Upper lobe of right lung (tissue), 1 donor: ENCODE measurements around the gene BCL11B. TPM values are rescaled to one million over a fixed set of nuclear protein-coding genes. Genes with fewer than 3 reads are reported as not detected.

ENCODE experiments used
- ATAC-seq: fragments of 200-7000 bp; cut with Tn5 transposase; one replicate; pipeline ENCODE4 v1.9.1; 2020; ENCODE audit warnings: mild to moderate bottlenecking, moderate library complexity
- DNase-seq: peaks from one replicate; pipeline ENCODE4 v3.0.0-alpha.2; 2020
- H3K27ac ChIP-seq: fragments of 200-600 bp; one replicate; pipeline ENCODE4 v1.8.0; 2022
- H3K27me3 ChIP-seq: fragments of 200-600 bp; one replicate; pipeline ENCODE4 v1.8.0; 2022; ENCODE audit warnings: mild to moderate bottlenecking
- H3K36me3 ChIP-seq: fragments of 200-600 bp; one replicate; pipeline ENCODE4 v1.8.0; 2022
- H3K4me1 ChIP-seq: fragments of 200-600 bp; one replicate; pipeline ENCODE4 v1.8.0; 2022
- H3K4me3 ChIP-seq: fragments of 200-600 bp; one replicate; pipeline ENCODE4 v1.8.0; 2022; ENCODE audit warnings: mild to moderate bottlenecking
- H3K9me3 ChIP-seq: fragments of 200-600 bp; one replicate; pipeline ENCODE4 v1.8.0; 2022
- CTCF ChIP-seq: fragments of 200-600 bp; IDR thresholded peaks from one replicate; pipeline ENCODE4 v1.8.0; 2022; ENCODE audit warnings: antibody characterized with exemption
- intact Hi-C: fragments of 100-400 bp; cut with DNase I; formaldehyde crosslinking; loops from one replicate; pipeline ENCODE4 v1.11.0; 2022
- total RNA-seq: library from RNA; stranded (reverse); fragmentation: NEBNext Ultra II Directional; extraction: Animal tissue kit (Norgen Biotek cat#: 25700); gene quantifications from one replicate; pipeline ENCODE4 v1.2.1, GENCODE V29; 2021
- donor health status: DM: no; HTN: yes; CAD: no; lungs with severe emphysema.

The BCL11B gene
- total RNA-seq, 1 donor from 2014 or later: 2.4 TPM

- Histone ChIP-seq H3K9me3 (no peaks in the 10 kb centered on the region), H3K27me3 (no peaks in the 10 kb centered on the region), H3K4me1 (no peaks in the 10 kb centered on the region), H3K4me3 (no peak overlapping the region), H3K36me3 (no peaks in the 10 kb centered on the region), H3K27ac (no peak overlapping the region)
- no peak for TF ChIP-seq CTCF
- ATAC-seq (no peak), DNase-seq (no peak)
- intact Hi-C loops: no loop called here
Observed at GRCh38 chr14:99318091-99318958, 46.3 kb upstream of the BCL11B start.

DNA sequence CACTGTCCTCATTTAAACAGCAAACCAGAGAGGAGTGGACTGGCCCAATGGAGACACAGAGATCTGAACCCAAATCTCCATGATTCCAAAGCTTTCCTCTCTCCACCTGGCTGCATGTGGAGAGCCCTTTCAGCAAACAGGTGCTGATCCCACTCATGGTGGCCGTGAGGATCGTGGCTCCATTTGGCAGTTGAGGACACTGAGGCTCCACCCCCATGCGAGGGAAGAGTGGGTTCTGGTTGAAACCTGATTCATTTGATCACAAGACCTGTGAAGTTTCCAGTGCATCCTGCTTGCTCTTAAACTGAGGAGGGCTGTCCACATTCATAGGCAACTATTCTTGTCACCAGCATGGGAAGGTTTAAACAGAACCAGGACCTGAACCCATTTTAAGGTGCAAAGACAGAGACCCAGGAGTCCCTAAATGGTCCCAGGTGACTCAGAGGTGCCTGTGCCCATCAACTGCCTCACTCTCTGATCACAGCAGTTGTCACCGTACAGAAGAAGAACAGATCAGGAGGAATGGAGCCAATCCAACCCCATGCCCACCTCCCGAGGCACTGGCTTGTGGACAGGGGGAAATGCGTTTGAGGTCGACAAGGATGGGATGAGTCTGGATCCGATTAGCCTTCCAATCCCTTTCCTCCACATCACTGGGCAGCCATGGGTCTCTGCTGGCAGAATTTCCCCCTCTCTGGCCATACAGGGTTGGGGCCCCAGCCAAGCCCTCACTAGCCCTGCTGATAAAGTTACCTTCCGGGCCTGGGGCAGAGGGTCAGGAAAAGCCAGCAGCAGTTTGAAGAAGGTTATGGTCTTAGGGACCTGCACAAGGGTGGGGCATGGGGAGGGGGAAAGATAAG, 45.5 kb upstream of the BCL11B start:
- DNase-seq (no peak), ATAC-seq (no peak)
- no peak for TF ChIP-seq CTCF
- Histone ChIP-seq H3K36me3 (no peaks in the 10 kb centered on the region), H3K4me1 (no peaks in the 10 kb centered on the region), H3K27ac (no peak overlapping the region), H3K4me3 (no peak overlapping the region), H3K9me3 (no peaks in the 10 kb centered on the region), H3K27me3 (no peaks in the 10 kb centered on the region)
- intact Hi-C loops: no loop called here

- no peaks in the 10 kb centered on the region for H3K36me3 ChIP-seq
- intact Hi-C loops: no loop called here
- TF ChIP-seq CTCF: no peak
- no peak overlapping the region for H3K4me3 ChIP-seq
- H3K27me3 ChIP-seq: no peaks in the 10 kb centered on the region
- no peak for DNase-seq
- no peaks in the 10 kb centered on the region for H3K9me3 ChIP-seq
- no peak for ATAC-seq
- H3K4me1 ChIP-seq: no peaks in the 10 kb centered on the region
- H3K27ac ChIP-seq: no peak overlapping the region
Observed at GRCh38 chr14:99316281-99317163, 44.5 kb upstream of the BCL11B start.

GRCh38 chr14:99315197-99315596, 43.2 kb upstream of the BCL11B start:
- Histone ChIP-seq H3K27me3 (no peaks in the 10 kb centered on the region), H3K36me3 (no peaks in the 10 kb centered on the region), H3K27ac (no peak overlapping the region), H3K4me1 (no peaks in the 10 kb centered on the region), H3K4me3 (no peak overlapping the region), H3K9me3 (no peaks in the 10 kb centered on the region)
- TF ChIP-seq CTCF: no peak
- ATAC-seq: no peak
- DNase-seq: no peak
- intact Hi-C loops: no loop called here

DNA sequence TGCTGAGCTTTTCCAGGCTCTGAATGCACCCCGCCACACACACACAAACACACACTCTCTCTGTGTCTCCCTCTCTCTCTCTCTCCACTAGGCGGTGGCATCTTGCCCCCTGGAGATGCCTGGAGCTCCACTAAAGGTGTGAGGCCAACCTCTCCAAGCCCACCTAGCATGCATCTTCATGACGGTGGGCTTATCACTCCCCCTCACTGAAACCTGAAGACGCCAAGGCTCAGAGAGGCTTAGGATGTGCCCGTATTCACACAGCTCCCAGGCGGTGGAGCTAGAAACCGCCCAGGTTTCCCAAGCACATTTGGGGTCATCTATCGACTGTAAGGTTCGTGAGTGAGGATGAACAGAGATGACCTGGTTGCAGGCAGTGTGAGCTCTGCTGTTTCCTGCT, 42.6 kb upstream of the BCL11B start:
- intact Hi-C loops: no loop called here

More for the DNA sequence above, 42.6 kb upstream of the BCL11B start:
- Histone ChIP-seq H3K27me3 (no peaks in the 10 kb centered on the region), H3K4me1 (no peaks in the 10 kb centered on the region), H3K27ac (no peak overlapping the region), H3K9me3 (no peaks in the 10 kb centered on the region), H3K36me3 (no peaks in the 10 kb centered on the region), H3K4me3 (no peak overlapping the region)
- no peak for DNase-seq
- ATAC-seq: no peak
- TF ChIP-seq CTCF: no peak
